ENCODE results near the gene KCNK17. TPM values are rescaled to one million over a fixed set of nuclear protein-coding genes. Genes with fewer than 3 reads are reported as not detected.

Gene KCNK17
- total RNA-seq, 1 experiment from 2014 or later = not detected

- Histone ChIP-seq H3K9me2 (ENCODE audit: insufficient read depth) (no peaks in the 10 kb centered on the region), H4K20me1 (ENCODE audit: insufficient read depth) (no peaks in the 10 kb centered on the region), H3K27me3 (ENCODE audit: insufficient read depth, low read length) (no peaks in the 10 kb centered on the region), H3K36me3 (ENCODE audit: control insufficient read depth in 1 of 2, insufficient read depth in 2 of 2, low read length in 2 of 2) (no peaks in the 10 kb centered on the region), H3K9me3 (ENCODE audit: control insufficient read depth in 1 of 2, insufficient read depth in 1 of 2, low read depth in 1 of 2, low read length in 2 of 2) (no peaks in the 10 kb centered on the region), H3K4me2 (ENCODE audit: low read length) (no peak overlapping the region), H2AFZ (ENCODE audit: low read depth, low read length, poor library complexity, severe bottlenecking) (no peak overlapping the region), H3K9ac (ENCODE audit: low read length) (no peak overlapping the region), H3K4me3 (replicated peaks in 1 of 2; ENCODE audit: low read depth in 1 of 2, low read length in 2 of 2) (no peak overlapping the region), H3K4me1 (ENCODE audit: control insufficient read depth in 1 of 2, insufficient read depth in 2 of 2, low read length in 2 of 2) (peaks cover 0 to 8% of the 10 kb centered on the region in 2 experiments; a peak in 1 of 4 replicates), H3K79me2 (ENCODE audit: insufficient read depth, low read length) (no peaks in the 10 kb centered on the region), H3K27ac (ENCODE audit: low read depth, low read length) (no peak overlapping the region)
- RAD21 ChIA-PET (ENCODE audit: low non-redundant PET in 1 of 2, low total read pairs in 2 of 2, uncharacterized antibody in 2 of 2, unreplicated experiment in 2 of 2) = no interaction called here
- ATAC-seq (no peak), DNase-seq (ENCODE audit: low read depth, low spot score) (no peak)
- CTCF ChIA-PET = no interaction called here
- intact Hi-C loops (cut with micrococcal nuclease) = no loop called here
- POLR2A ChIA-PET = no interaction called here
- no TSS peak for BruUV-seq (replicated peaks)
- TF ChIP-seq EZH2 (IDR thresholded peaks at IDR 0.05) (no peak), POLR2AphosphoS5 (IDR thresholded peaks at IDR 0.05; ENCODE audit: low read depth, low read length) (no peak), POLR2A (IDR thresholded peaks at IDR 0.05; ENCODE audit: borderline replicate concordance, extremely low read depth, insufficient read depth, insufficient read length) (no peak), ZBTB33 (IDR thresholded peaks at IDR 0.05; ENCODE audit: extremely low read depth, insufficient replicate concordance, low read length) (no peak), CBX3 (IDR thresholded peaks at IDR 0.05; ENCODE audit: low read depth) (no peak), EGR1 (IDR thresholded peaks at IDR 0.05; ENCODE audit: low read depth) (no peak), ATF3 (IDR thresholded peaks at IDR 0.05) (no peak), SRF (IDR thresholded peaks at IDR 0.05; ENCODE audit: low read depth) (no peak), ZFX (IDR thresholded peaks at IDR 0.05) (no peak), REST (IDR thresholded peaks at IDR 0.05; ENCODE audit: low read depth) (no peak), CTCF (IDR thresholded peaks at IDR 0.05 in 2 of 3, conservative IDR thresholded peaks at IDR 0.05 in 1 of 3; ENCODE audit: borderline replicate concordance in 1 of 3, insufficient read depth in 1 of 3, low read depth in 2 of 3, low read length in 2 of 3) (no peak), MAX (IDR thresholded peaks at IDR 0.05) (no peak), EZH2phosphoT487 (IDR thresholded peaks at IDR 0.05; ENCODE audit: borderline replicate concordance) (no peak), ZNF274 (IDR thresholded peaks at IDR 0.05; ENCODE audit: low read depth, low read length) (no peak), SIN3A (IDR thresholded peaks at IDR 0.05; ENCODE audit: low read depth) (no peak), FOSL1 (IDR thresholded peaks at IDR 0.05; ENCODE audit: low read depth) (no peak)
Observed at GRCh38 chr6:39289490-39289889, 24.7 kb downstream of the KCNK17 start.
